ENCODE data around the gene RARB. TPM values are rescaled to one million over a fixed set of nuclear protein-coding genes. Genes with fewer than 3 reads are reported as not detected.

Gene RARB
- total RNA-seq, 1 donor from 2014 or later, result not detected

GRCh38 chr3:25585361-25586166, 157.5 kb downstream of the RARB start:
- no peak overlapping the region for H3K4me3 Mint-ChIP-seq
- DNase-seq, result no peak
- intact Hi-C loops (cut with micrococcal nuclease), result no loop called here
- H3K27me3 Mint-ChIP-seq, result peaks cover 3% of the 10 kb centered on the region
- no peak for TF ChIP-seq CTCF (IDR thresholded peaks at IDR 0.05)
- H3K9me3 Mint-ChIP-seq, result peaks cover 7% of the 10 kb centered on the region
- POLR2A ChIA-PET, result no interaction called here
- H3K4me1 Mint-ChIP-seq, result no peaks in the 10 kb centered on the region
- no peaks in the 10 kb centered on the region for H3K36me3 Mint-ChIP-seq (ENCODE audit: low read depth)
- CTCF ChIA-PET, result interaction anchor here (1.4 kb wide), 1 partner anchor 9 kb away, joined by 3 read pairs; no protein-coding TSS in a partner anchor
- no peak overlapping the region for H3K27ac Mint-ChIP-seq
- ATAC-seq (ENCODE audit: low read depth), result no peak

- Mint-ChIP-seq H3K4me3 (no peak overlapping the region), H3K4me1 (no peaks in the 10 kb centered on the region), H3K27ac (no peak overlapping the region), H3K9me3 (peaks cover 7% of the 10 kb centered on the region), H3K36me3 (ENCODE audit: low read depth) (no peaks in the 10 kb centered on the region), H3K27me3 (peaks cover 3% of the 10 kb centered on the region)
- CTCF ChIA-PET, result interaction anchor here (1.4 kb wide), 1 partner anchor 8 kb away, joined by 3 read pairs; no protein-coding TSS in a partner anchor
- no peak for DNase-seq
- ATAC-seq (ENCODE audit: low read depth), result no peak
- no peak for TF ChIP-seq CTCF (IDR thresholded peaks at IDR 0.05)
- intact Hi-C loops (cut with micrococcal nuclease), result no loop called here
- POLR2A ChIA-PET, result no interaction called here
Observed at GRCh38 chr3:25586167-25586505, 158.1 kb downstream of the RARB start.

- H3K4me3 Mint-ChIP-seq, result no peak overlapping the region
- no peak for TF ChIP-seq CTCF (IDR thresholded peaks at IDR 0.05)
- DNase-seq (no peak), ATAC-seq (ENCODE audit: low read depth) (no peak)
- H3K4me1 Mint-ChIP-seq, result no peaks in the 10 kb centered on the region
- ChIA-PET CTCF (no interaction called here), POLR2A (no interaction called here)
- no peak overlapping the region for H3K27ac Mint-ChIP-seq
- peaks cover 3% of the 10 kb centered on the region for H3K27me3 Mint-ChIP-seq
- intact Hi-C loops (cut with micrococcal nuclease), result no loop called here
- H3K9me3 Mint-ChIP-seq, result peaks cover 7% of the 10 kb centered on the region
- no peaks in the 10 kb centered on the region for H3K36me3 Mint-ChIP-seq (ENCODE audit: low read depth)
Observed at GRCh38 chr3:25586553-25586952, 158.5 kb downstream of the RARB start.

- H3K36me3 Mint-ChIP-seq (ENCODE audit: low read depth), result no peaks in the 10 kb centered on the region
- no peak for TF ChIP-seq CTCF (IDR thresholded peaks at IDR 0.05)
- no peak overlapping the region for H3K4me3 Mint-ChIP-seq
- DNase-seq (no peak), ATAC-seq (ENCODE audit: low read depth) (no peak)
- POLR2A ChIA-PET, result no interaction called here
- no peaks in the 10 kb centered on the region for H3K4me1 Mint-ChIP-seq
- no peak overlapping the region for H3K27ac Mint-ChIP-seq
- intact Hi-C loops (cut with micrococcal nuclease), result no loop called here
- H3K27me3 Mint-ChIP-seq, result peaks cover 3% of the 10 kb centered on the region
- CTCF ChIA-PET, result no interaction called here
- H3K9me3 Mint-ChIP-seq, result peaks cover 7% of the 10 kb centered on the region
Observed at GRCh38 chr3:25587094-25587493, 159.0 kb downstream of the RARB start.

- TF ChIP-seq CTCF (IDR thresholded peaks at IDR 0.05), result no peak
- ChIA-PET POLR2A (no interaction called here), CTCF (no interaction called here)
- peaks cover 7% of the 10 kb centered on the region for H3K9me3 Mint-ChIP-seq
- H3K27me3 Mint-ChIP-seq, result peaks cover 3% of the 10 kb centered on the region
- no peaks in the 10 kb centered on the region for H3K36me3 Mint-ChIP-seq (ENCODE audit: low read depth)
- H3K4me3 Mint-ChIP-seq, result no peak overlapping the region
- no peaks in the 10 kb centered on the region for H3K4me1 Mint-ChIP-seq
- intact Hi-C loops (cut with micrococcal nuclease), result no loop called here
- no peak overlapping the region for H3K27ac Mint-ChIP-seq
- ATAC-seq (ENCODE audit: low read depth) (no peak), DNase-seq (no peak)
Observed at GRCh38 chr3:25587526-25587925, 159.5 kb downstream of the RARB start.
